Upper lobe of left lung (tissue), 4 donors: ENCODE measurements around the gene TIGD2.

ENCODE experiments used
- CTCF ChIP-seq, 6 experiments: fragments of 450-650 bp in 4 of 6; fragments of 200-600 bp in 2 of 6; sonication (generic) in 2 of 6; IDR thresholded peaks; one replicate each; pipeline ENCODE4 v1.5.1; 2016 to 2019; ENCODE audit warnings: antibody characterized with exemption in 6 of 6
- POLR2AphosphoS5 ChIP-seq, 2 donors: sonication (generic); formaldehyde crosslinking; IDR thresholded peaks; one replicate each; pipeline ENCODE4 v1.5.1; 2017; ENCODE audit warnings: antibody characterized with exemption in 2 of 2

- TF ChIP-seq CTCF (IDR thresholded peaks at IDR 0.05) = no peak
- TF ChIP-seq POLR2AphosphoS5 (IDR thresholded peaks at IDR 0.05) = no peak
Measured at GRCh38 chr4:89070041-89070440, 41.3 kb upstream of the TIGD2 start.
